ENCODE measurements around the gene KNDC1.
"Not testable (repeated sequence)": the region's sequence is repeated elsewhere in the genome, so short reads cannot be mapped to it uniquely, and the experiment has no call there.

The KNDC1 gene

GRCh38 chr10:133162178-133162909 is 2.3 kb downstream of the KNDC1 start:
- DNase-seq: no peak

GRCh38 chr10:133162910-133163856 is 3.2 kb downstream of the KNDC1 start:
- no peak for DNase-seq

- DNase-seq: no peak
These were observed 4.1 kb downstream of the KNDC1 start for GRCh38 chr10:133163889-133164815.

GRCh38 chr10:133164816-133165555 is 5.0 kb downstream of the KNDC1 start:
- DNase-seq: no peak

DNA sequence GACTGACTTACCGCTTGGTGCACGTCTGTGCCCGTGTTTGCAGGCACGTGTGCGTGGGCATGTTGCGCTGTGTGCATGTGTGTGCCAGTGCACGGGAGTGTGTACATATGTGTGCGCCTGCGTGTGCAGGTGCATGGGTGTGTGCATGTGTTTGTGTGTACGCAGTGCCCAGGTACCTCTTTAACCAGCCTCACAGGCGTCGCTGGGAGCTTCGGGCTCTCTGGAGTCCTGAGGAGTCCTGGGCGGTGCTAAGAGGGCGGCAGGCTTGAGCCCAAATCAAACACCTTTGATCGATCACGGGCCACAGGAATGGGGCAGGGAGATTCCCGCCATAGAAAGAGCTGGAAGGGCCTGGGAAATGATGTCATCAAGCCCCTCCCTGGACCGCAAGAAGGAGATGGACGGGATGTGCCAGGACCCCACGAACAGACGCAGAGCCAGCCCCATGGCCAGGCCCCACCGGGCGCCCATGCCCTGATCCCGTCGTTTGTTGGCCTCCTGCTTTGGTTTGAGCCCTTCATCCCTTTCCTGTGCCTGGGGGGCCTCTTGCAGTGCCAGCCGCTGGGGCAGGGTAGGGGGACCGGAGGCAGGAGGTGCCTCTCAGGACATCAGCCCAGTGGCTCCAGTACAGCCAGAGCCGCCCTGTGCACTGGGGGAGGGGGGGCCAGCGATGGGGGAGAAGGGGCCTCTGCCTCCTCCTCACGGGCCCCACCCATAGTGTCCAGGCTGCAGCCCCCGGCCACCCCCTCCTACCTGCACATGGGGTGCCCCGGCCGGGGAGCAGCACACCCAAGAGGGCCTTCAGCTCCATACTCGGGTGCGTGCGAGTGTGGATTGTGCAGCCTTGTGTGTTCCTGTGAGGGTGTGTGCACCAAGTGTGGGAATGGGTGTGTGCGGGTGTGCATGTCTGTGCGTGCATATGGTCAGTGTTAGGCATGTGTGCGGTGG is 5.8 kb downstream of the KNDC1 start:
- no peak for DNase-seq

GRCh38 chr10:133166504-133166827 is 6.4 kb downstream of the KNDC1 start:
- no peak for DNase-seq

GRCh38 chr10:133166828-133167692 is 7.0 kb downstream of the KNDC1 start:
- DNase-seq: no peak

GRCh38 chr10:133167693-133168616 is 7.9 kb downstream of the KNDC1 start:
- no peak for DNase-seq

DNA sequence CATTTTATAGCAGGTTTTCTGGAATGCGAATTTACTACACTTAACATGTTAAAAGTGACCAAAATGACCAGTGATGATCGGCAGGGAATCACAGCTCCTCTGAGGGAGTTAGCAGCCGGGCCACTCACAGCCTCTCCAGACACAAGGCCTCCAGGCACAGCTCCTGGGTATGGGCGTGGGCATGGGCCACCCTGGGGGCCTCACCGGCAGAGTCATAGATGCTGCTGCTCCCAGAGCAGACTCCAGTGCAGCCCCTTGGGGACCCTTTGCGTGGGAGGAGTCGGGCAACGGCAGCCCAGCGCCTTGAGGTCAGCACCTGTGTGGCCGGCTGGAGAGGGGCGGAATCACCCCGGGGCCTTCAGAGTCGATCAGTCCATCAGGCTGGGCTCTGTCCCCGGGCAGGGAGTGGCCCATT is 8.6 kb downstream of the KNDC1 start:
- DNase-seq: no peak

- no peak for DNase-seq
These were observed 9.3 kb downstream of the KNDC1 start for GRCh38 chr10:133169173-133169947.

- no peak for DNase-seq
These were observed 10.1 kb downstream of the KNDC1 start for GRCh38 chr10:133170092-133170491.

- DNase-seq: no peak
These were observed 14.0 kb downstream of the KNDC1 start for GRCh38 chr10:133173860-133174640.

DNA sequence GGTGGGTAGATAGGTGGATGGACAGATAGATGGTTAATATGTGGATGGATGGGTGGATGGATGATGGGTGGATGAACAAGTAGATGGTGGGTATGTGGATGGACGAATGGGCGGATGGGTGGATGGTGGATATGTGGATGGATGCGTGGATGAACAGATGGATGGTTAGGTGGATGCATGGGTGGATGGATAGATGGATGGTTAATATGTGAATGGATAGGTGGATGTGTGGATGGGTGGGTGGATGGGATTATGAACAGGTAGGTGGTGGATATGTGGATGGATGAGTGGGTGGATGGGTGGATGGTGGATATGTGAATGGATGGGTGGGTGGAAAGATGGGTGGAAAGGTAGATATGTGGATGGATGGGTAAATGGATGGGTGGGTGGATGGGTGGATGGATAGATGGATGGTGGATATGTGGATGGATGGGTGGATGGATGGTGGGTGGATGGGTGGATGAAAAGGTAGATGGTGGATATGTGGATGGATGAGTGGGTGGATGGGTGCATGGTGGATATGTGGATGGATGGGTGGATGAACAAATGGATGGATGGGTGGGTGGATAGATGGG is 14.8 kb downstream of the KNDC1 start:
- no peak for DNase-seq

DNA sequence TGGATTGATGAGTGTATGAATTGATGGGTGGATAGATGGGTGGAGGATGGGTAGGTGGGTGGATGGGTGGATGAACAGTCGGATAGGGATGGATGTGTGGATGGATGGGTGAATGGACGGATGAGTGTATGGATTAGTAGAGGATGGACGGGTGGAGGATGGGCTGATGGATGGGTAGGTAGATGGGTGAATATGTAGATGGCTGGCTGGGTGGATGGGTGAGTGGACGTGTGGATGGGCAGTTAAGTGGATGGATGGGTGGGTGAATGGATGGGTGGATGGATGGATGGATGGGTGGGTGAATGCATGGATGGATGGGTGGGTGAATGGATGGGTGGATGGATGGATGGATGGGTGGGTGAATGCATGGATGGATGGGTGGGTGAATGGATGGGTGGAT is 15.6 kb downstream of the KNDC1 start:
- not testable (repeated sequence) for DNase-seq

- no peak for DNase-seq
These were observed 16.5 kb downstream of the KNDC1 start for GRCh38 chr10:133176546-133176945.

- no peak for DNase-seq
These were observed 17.6 kb downstream of the KNDC1 start for GRCh38 chr10:133177380-133178157.

All from activated naive CD4-positive, alpha-beta T cell treated with Interleukin-2 at 50 U/mL for 16 hours (primary cell).